Fibroblast of peridontal ligament (primary cell): Measurements from ENCODE around the gene ATAD2B.

ENCODE experiments used
- DNase-seq: peaks from one replicate; pipeline ENCODE4 v3.0.0-alpha.2; 2010; ENCODE audit errors: extremely low read depth

The ATAD2B gene

GRCh38 chr2:23700627-23701026, 226.3 kb downstream of the ATAD2B start:
- DNase-seq: no peak

- DNase-seq: no peak
Observed at GRCh38 chr2:23699580-23699925, 227.4 kb downstream of the ATAD2B start.

GRCh38 chr2:23698721-23699579, 228.0 kb downstream of the ATAD2B start:
- no peak for DNase-seq
